Gastrocnemius medialis (tissue), 4 donors: Measurements from ENCODE around the gene CIBAR2. TPM values are rescaled to one million over a fixed set of nuclear protein-coding genes. Genes with fewer than 3 reads are reported as not detected.
"Not testable (repeated sequence)": the region's sequence is repeated elsewhere in the genome, so short reads cannot be mapped to it uniquely, and the experiment has no call there.

ENCODE experiments used
- ATAC-seq, 2 donors: fragments of 150-250 bp; one replicate each; pipeline ENCODE4 v1.9.1; 2016
- DNase-seq, 2 donors: peaks; one replicate each; pipeline ENCODE4 v3.0.0-alpha.2; 2019
- H3K27ac ChIP-seq, 4 donors: fragments of 200-600 bp; sonication (generic); 1 replicate in 1 of 4; 2 replicates in 3 of 4; pipeline ENCODE4 v1.5.1; 2016 to 2018; ENCODE audit warnings: mild to moderate bottlenecking in 2 of 4, moderate library complexity in 1 of 4
- H3K27me3 ChIP-seq, 3 donors: fragments of 200-600 bp; sonication (generic) in 2 of 3; 1 replicate in 1 of 3; 2 replicates in 2 of 3; pipeline versions ENCODE4 v1.5.1 to v1.6.0; 2016 to 2019; ENCODE audit warnings: mild to moderate bottlenecking in 1 of 3, moderate library complexity in 1 of 3
- H3K36me3 ChIP-seq, 2 donors: fragments of 200-600 bp; sonication (generic) in 1 of 2; one replicate each; pipeline ENCODE4 v1.5.1; 2017 to 2018
- H3K4me1 ChIP-seq, 2 donors: fragments of 200-600 bp; sonication (generic) in 1 of 2; one replicate each; pipeline ENCODE4 v1.5.1; 2016 to 2017; ENCODE audit warnings: mild to moderate bottlenecking in 2 of 2
- H3K4me3 ChIP-seq, 4 donors: fragments of 200-600 bp; sonication (generic) in 3 of 4; 1 replicate in 1 of 4; 2 replicates in 3 of 4; pipeline ENCODE4 v1.5.1; 2016 to 2019; ENCODE audit warnings: mild to moderate bottlenecking in 2 of 4
- H3K9me3 ChIP-seq, 3 donors: fragments of 200-600 bp; sonication (generic) in 2 of 3; 1 replicate in 1 of 3; 2 replicates in 2 of 3; pipeline ENCODE4 v1.5.1; 2016 to 2019
- POLR2A ChIP-seq, 2 donors: fragments of 450-650 bp; IDR thresholded peaks; one replicate each; pipeline ENCODE4 v1.6.1; 2017; ENCODE audit warnings: antibody characterized with exemption in 2 of 2, mild to moderate bottlenecking in 2 of 2, moderate library complexity in 2 of 2
- in situ Hi-C, 4 donors: fragments of 200-750 bp; cut with MboI; loops; one replicate each; pipeline versions ENCODE4 v1.15.0 to v1.8.0; 2017; ENCODE audit warnings: low sequenced_read_pairs in 4 of 4
- intact Hi-C: fragments of 100-400 bp; cut with DNase I; formaldehyde crosslinking; loops from one replicate; pipeline ENCODE4 v1.15.1; 2023; ENCODE audit warnings: low total_unique reads
- total RNA-seq, 4 donors: library from RNA; depleted of rRNA; stranded (reverse); fragments of >200 nt; gene quantifications; one replicate each; pipeline versions ENCODE4 v1.1.0 to v1.2.3, GENCODE V29; 2016
- TF ChIP-seq, protein P1 (sequence below), 5 experiments: fragments of 450-650 bp in 3 of 5; fragments of 200-600 bp in 2 of 5; sonication (generic) in 2 of 5; IDR thresholded peaks in 4 of 5; conservative IDR thresholded peaks in 1 of 5; 1 replicate in 4 of 5; 2 replicates in 1 of 5; pipeline ENCODE4 v1.5.1; 2016 to 2019; ENCODE audit warnings: antibody characterized with exemption in 5 of 5, mild to moderate bottlenecking in 3 of 5, moderate library complexity in 3 of 5

CIBAR2 gene
- total RNA-seq, 4 donors from 2014 or later, result not detected

DNA sequence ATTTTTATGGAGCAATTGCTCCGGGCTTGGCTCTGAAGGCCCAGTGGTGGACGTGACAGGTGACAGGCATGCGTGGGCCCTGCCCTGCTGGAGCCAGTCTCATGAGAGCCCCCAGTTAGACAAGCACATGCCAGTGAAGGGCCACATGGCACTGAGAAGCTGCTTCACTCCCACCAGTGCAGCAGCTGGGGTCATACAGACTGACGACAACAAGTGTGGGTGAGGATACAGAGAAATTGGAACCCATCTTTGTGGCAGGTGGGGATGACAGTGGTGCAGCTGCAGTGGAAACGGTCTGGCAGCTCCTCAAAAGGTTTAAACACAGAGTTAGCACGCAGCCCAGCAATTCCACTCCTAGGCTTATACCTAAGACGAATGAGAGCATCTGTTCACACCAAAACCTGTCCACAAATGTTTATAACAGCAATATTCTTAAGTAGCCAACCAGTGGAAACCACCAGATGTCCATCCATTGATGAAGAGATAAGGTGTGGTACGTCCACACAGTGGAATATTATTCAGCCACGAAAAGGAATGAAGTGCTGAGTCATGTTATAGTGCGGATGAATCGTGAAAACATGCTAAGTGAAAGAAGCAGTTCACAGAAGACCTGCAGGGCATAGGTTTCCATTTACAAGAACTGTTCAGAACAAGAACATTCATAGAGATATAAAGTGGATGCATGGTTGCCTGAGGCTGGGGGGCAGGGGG, 12.5 kb upstream of the CIBAR2 start:
- in situ Hi-C loops, result loop anchor here in 2 of 4 donors (25.0 kb wide), 1 partner anchor 113 kb away; no protein-coding TSS in a partner anchor
- H3K27ac ChIP-seq, result peak overlapping the region; percentile 89 to 98 (median 92)
- no peak for DNase-seq
- no peaks in the 10 kb centered on the region for H3K27me3 ChIP-seq
- no peaks in the 10 kb centered on the region for H3K36me3 ChIP-seq
- ATAC-seq, result peak in 1 of 2 donors; percentile 0
- H3K4me3 ChIP-seq, result no peak overlapping the region
- peaks cover 39 to 42% of the 10 kb centered on the region in 2 donors for H3K4me1 ChIP-seq
- intact Hi-C loops, result loop anchor here (2.0 kb wide), 1 partner anchor 46 kb away; no protein-coding TSS in a partner anchor
- TF ChIP-seq POLR2A (IDR thresholded peaks at IDR 0.05), result no peak
- TF ChIP-seq, protein P1, sequence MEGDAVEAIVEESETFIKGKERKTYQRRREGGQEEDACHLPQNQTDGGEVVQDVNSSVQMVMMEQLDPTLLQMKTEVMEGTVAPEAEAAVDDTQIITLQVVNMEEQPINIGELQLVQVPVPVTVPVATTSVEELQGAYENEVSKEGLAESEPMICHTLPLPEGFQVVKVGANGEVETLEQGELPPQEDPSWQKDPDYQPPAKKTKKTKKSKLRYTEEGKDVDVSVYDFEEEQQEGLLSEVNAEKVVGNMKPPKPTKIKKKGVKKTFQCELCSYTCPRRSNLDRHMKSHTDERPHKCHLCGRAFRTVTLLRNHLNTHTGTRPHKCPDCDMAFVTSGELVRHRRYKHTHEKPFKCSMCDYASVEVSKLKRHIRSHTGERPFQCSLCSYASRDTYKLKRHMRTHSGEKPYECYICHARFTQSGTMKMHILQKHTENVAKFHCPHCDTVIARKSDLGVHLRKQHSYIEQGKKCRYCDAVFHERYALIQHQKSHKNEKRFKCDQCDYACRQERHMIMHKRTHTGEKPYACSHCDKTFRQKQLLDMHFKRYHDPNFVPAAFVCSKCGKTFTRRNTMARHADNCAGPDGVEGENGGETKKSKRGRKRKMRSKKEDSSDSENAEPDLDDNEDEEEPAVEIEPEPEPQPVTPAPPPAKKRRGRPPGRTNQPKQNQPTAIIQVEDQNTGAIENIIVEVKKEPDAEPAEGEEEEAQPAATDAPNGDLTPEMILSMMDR (IDR thresholded peaks at IDR 0.05 in 4 of 5, conservative IDR thresholded peaks at IDR 0.05 in 1 of 5), result no peak
- H3K9me3 ChIP-seq, result no peaks in the 10 kb centered on the region

DNA sequence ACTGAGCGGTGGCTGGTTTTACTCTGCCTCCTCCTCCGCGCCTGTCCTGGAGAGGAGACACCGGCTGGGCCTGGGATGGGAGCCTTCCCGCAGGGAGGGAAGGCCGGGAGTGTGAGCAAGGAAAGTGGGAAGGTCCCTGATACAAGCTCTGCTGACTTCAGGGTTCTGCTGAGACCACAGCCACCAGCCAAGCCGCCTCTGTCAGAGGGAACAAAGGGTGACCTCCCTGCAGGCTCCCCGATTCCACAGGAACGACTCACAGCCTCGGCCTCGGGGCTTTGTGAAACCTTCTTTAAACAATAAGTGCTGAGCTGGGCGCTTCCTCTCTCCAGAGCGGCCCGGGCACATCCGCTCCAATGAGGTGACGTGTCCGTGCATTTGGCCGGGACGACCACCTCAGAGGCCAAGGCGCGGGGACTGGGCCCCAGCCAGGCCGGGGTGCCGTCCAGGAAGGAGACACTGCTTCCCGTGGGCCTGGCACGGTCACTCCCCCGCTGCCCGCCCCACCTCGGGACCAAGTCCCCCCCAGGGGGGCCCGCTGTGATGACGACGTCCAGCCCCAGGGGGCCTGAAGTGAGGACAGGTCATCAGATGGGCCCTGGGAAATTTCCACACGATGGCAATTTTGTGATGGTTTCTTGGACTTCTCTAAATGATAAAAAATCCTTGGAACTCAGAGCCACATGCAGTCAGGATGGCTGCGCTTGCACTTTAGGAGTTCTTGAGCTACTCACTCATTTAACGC, 11.8 kb upstream of the CIBAR2 start:
- DNase-seq (peak; percentile 56 to 84), ATAC-seq (peak; percentile 37 to 40)
- H3K9me3 ChIP-seq, result no peaks in the 10 kb centered on the region
- H3K36me3 ChIP-seq, result no peaks in the 10 kb centered on the region
- TF ChIP-seq, protein P1 (IDR thresholded peaks at IDR 0.05 in 4 of 5, conservative IDR thresholded peaks at IDR 0.05 in 1 of 5), result no peak
- no peak for TF ChIP-seq POLR2A (IDR thresholded peaks at IDR 0.05)
- peak overlapping the region in 2 of 4 donors; percentile 7 to 27 for H3K4me3 ChIP-seq
- in situ Hi-C loops, result loop anchor here in 2 of 4 donors (25.0 kb wide), 1 partner anchor 113 kb away; no protein-coding TSS in a partner anchor
- intact Hi-C loops, result loop anchor here (2.0 kb wide), 1 partner anchor 47 kb away; no protein-coding TSS in a partner anchor
- H3K27me3 ChIP-seq, result no peaks in the 10 kb centered on the region
- H3K4me1 ChIP-seq, result peaks cover 39 to 41% of the 10 kb centered on the region in 2 donors
- H3K27ac ChIP-seq, result peak overlapping the region; percentile 89 to 98 (median 92)

DNA sequence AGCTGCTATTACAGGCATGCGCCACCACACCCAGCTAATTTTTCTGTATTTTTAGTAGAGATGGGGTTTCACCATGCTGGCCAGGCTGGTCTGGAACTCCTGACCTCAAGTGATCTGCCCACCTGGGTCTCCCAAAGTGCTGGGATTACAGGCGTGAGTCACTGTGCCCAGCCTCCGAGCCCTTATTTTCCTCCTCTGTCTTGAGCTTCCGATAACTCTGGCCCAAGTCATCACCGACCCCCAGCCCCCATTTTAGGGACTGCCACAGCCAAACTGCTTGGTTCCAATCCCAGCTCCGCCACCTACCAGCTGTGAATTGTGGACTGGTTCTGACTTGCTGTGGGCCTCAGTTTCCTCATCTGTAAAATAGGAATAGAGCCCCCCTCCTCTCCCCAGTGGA, 11.2 kb upstream of the CIBAR2 start:
- H3K36me3 ChIP-seq, DNase-seq, intact Hi-C loops, H3K27me3 ChIP-seq, ATAC-seq, H3K9me3 ChIP-seq: not testable (repeated sequence)
- Histone ChIP-seq H3K4me1 (peaks cover 39 to 41% of the 10 kb centered on the region in 2 donors), H3K27ac (peak overlapping the region; percentile 89 to 98 (median 92)), H3K4me3 (peak overlapping the region in 2 of 4 donors; percentile 7 to 27)
- in situ Hi-C loops, result loop anchor here in 2 of 4 donors (25.0 kb wide), 1 partner anchor 114 kb away; no protein-coding TSS in a partner anchor

- in situ Hi-C loops (loop anchor here in 2 of 4 donors (25.0 kb wide), 1 partner anchor 117 kb away; no protein-coding TSS in a partner anchor), intact Hi-C loops (no loop called here)
- TF ChIP-seq POLR2A (IDR thresholded peaks at IDR 0.05), result no peak
- TF ChIP-seq, protein P1 (IDR thresholded peaks at IDR 0.05 in 4 of 5, conservative IDR thresholded peaks at IDR 0.05 in 1 of 5), result no peak
- Histone ChIP-seq H3K27ac (no peak overlapping the region), H3K9me3 (no peaks in the 10 kb centered on the region), H3K27me3 (no peaks in the 10 kb centered on the region), H3K4me1 (peaks cover 19 to 20% of the 10 kb centered on the region in 2 donors), H3K36me3 (no peaks in the 10 kb centered on the region), H3K4me3 (no peak overlapping the region)
- ATAC-seq (no peak), DNase-seq (no peak)
Observed at GRCh38 chr16:85120006-85120340, 7.7 kb upstream of the CIBAR2 start.

DNA sequence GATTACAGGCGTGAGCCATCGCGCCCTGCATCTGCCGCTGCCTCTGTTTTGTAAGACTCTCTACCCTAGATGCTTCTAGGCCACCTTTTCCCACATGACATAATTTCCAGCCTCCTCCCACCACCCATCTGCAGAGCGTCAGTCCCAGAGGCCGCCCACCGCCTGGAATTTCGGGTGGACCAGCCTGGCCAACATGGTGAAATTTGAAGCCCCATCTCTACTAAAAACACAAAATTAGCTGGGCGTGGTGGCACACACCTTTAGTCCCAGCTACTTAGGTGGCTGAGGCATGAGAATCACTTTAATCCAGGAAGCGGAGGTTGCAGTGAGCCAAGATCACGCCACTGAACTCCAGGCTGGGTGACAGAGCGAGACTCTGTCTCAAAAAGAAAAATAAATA, 5.1 kb upstream of the CIBAR2 start:
- ATAC-seq, result no peak
- in situ Hi-C loops, result loop anchor here in 3 of 4 donors (5.0 to 25.0 kb wide), 2 partner anchors 55 to 120 kb away; no protein-coding TSS in a partner anchor

More for the DNA sequence above, 5.1 kb upstream of the CIBAR2 start:
- H3K9me3 ChIP-seq, result no peaks in the 10 kb centered on the region
- H3K27ac ChIP-seq, result no peak overlapping the region
- peaks cover 4 to 5% of the 10 kb centered on the region in 2 donors for H3K4me1 ChIP-seq
- no peaks in the 10 kb centered on the region for H3K27me3 ChIP-seq
- H3K4me3 ChIP-seq, result no peak overlapping the region
- intact Hi-C loops, result no loop called here
- no peaks in the 10 kb centered on the region for H3K36me3 ChIP-seq
- TF ChIP-seq, protein P1 (IDR thresholded peaks at IDR 0.05 in 4 of 5, conservative IDR thresholded peaks at IDR 0.05 in 1 of 5), result no peak
- no peak for TF ChIP-seq POLR2A (IDR thresholded peaks at IDR 0.05)
- no peak for DNase-seq
